ENCODE data around the gene PRKAB1. TPM values are rescaled to one million over a fixed set of nuclear protein-coding genes. Genes with fewer than 3 reads are reported as not detected.

PRKAB1 gene
- total and polyA plus RNA-seq, 2 donors: 16.1 to 37.9 TPM

DNA sequence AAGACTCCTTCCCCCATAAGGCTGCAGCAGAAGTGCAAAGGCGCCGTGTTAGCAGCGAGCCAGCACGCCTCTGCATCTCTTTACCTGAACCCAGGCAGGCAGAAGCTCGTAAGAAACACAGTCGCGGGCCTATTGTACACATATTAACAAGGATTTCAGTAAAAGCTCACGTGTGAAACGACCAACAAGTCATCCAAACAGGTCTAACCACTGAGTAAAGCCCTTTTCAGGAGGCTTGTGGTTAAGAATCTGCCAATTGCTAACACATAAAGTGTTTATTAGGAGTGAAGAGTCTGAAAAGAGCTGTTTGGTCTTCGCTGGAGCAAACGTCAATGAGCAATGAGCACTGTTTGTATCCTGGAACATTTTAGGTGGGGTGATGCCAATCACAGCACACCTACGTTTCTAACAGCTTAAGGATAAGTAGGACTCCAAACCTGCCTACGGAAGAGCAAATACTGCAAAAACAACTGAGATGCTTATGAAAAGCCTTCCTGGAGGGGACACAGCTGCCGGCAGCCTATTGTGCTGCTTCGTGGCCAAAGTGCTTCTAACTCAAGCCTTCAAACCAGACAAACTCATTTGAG is 43.1 kb downstream of the PRKAB1 start:
- Histone ChIP-seq H3K27me3 (ENCODE audit: control insufficient read depth in 2 of 2, insufficient read depth in 1 of 2, low read length in 1 of 2) (no peaks in the 10 kb centered on the region), H3K36me3 (ENCODE audit: control insufficient read depth in 2 of 2, insufficient read depth in 2 of 2, low read length in 1 of 2) (peaks cover 52 to 67% of the 10 kb centered on the region in 2 donors), H3K27ac (ENCODE audit: low read depth in 1 of 2, low read length in 1 of 2) (no peak overlapping the region), H3K4me1 (ENCODE audit: control insufficient read depth in 2 of 2, insufficient read depth in 2 of 2, low read length in 2 of 2) (no peaks in the 10 kb centered on the region), H3K9me3 (ENCODE audit: control insufficient read depth in 2 of 2, insufficient read depth in 1 of 2, low read length in 1 of 2) (no peaks in the 10 kb centered on the region), H3K4me3 (ENCODE audit: low read length in 2 of 2) (no peak overlapping the region)
- DNase-seq (ENCODE audit: low read depth in 6 of 9, low spot score in 9 of 9): no peak
- WGBS: 95% methylated on average over 15 of the region's 15 CpGs

DNA sequence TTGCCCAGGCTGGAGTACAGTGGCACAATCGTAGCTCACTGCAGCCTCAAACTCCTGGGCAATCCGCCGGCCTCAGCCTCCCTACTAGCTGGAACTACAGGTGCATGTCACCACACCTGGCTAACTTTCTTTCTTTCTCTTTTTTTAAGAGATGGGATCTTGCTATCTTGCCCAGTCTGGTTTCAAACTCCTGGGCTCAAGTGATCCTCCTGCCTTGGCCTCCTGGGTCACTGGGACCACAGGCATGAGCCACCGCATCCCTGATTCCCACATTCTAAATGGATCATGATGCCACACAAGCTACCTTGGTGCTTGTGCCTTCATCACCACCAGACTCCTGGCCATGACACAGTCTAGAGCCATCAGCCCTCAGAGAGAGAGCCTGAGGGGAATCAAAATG is 43.8 kb downstream of the PRKAB1 start:
- H3K4me1 ChIP-seq (ENCODE audit: control insufficient read depth in 2 of 2, insufficient read depth in 2 of 2, low read length in 2 of 2): no peaks in the 10 kb centered on the region
- peaks cover 52 to 70% of the 10 kb centered on the region in 2 donors for H3K36me3 ChIP-seq (ENCODE audit: control insufficient read depth in 2 of 2, insufficient read depth in 2 of 2, low read length in 1 of 2)
- H3K27ac ChIP-seq (ENCODE audit: low read depth in 1 of 2, low read length in 1 of 2): no peak overlapping the region
- DNase-seq (ENCODE audit: low read depth in 6 of 9, low spot score in 9 of 9): no peak
- H3K27me3 ChIP-seq (ENCODE audit: control insufficient read depth in 2 of 2, insufficient read depth in 1 of 2, low read length in 1 of 2): no peaks in the 10 kb centered on the region
- no peak overlapping the region for H3K4me3 ChIP-seq (ENCODE audit: low read length in 2 of 2)
- whole genome bisulfite sequencing: 98% methylated on average over 4 of the region's 4 CpGs
- no peaks in the 10 kb centered on the region for H3K9me3 ChIP-seq (ENCODE audit: control insufficient read depth in 2 of 2, insufficient read depth in 1 of 2, low read length in 1 of 2)

DNA sequence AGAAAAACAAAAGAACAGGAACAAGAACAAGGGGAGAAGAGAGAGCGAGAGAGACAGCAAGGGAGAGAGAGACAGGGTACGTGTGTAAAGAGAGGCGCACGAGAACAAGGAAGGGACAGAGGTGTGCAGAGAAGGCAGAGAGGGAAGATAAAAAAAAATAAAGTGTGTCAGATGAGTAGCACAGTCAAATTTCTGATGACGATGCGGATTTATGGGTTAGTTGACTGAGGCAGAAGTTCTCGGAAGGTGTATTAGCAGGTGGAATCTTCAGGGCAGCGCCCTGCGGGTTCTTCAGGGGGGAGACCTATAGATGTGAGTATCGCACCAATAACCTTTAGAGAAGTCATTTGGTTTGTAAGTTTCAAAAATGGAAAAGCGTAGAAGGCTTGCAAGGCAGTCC is 44.8 kb downstream of the PRKAB1 start:
- no peaks in the 10 kb centered on the region for H3K4me1 ChIP-seq (ENCODE audit: control insufficient read depth in 2 of 2, insufficient read depth in 2 of 2, low read length in 2 of 2)
- 98% methylated on average over 11 of the region's 11 CpGs for WGBS
- no peak overlapping the region for H3K4me3 ChIP-seq (ENCODE audit: low read length in 2 of 2)
- H3K27ac ChIP-seq (ENCODE audit: low read depth in 1 of 2, low read length in 1 of 2): no peak overlapping the region
- H3K36me3 ChIP-seq (ENCODE audit: control insufficient read depth in 2 of 2, insufficient read depth in 2 of 2, low read length in 1 of 2): peaks cover 52 to 61% of the 10 kb centered on the region in 2 donors
- DNase-seq (ENCODE audit: low read depth in 6 of 9, low spot score in 9 of 9): no peak
- no peaks in the 10 kb centered on the region for H3K9me3 ChIP-seq (ENCODE audit: control insufficient read depth in 2 of 2, insufficient read depth in 1 of 2, low read length in 1 of 2)
- H3K27me3 ChIP-seq (ENCODE audit: control insufficient read depth in 2 of 2, insufficient read depth in 1 of 2, low read length in 1 of 2): no peaks in the 10 kb centered on the region

DNA sequence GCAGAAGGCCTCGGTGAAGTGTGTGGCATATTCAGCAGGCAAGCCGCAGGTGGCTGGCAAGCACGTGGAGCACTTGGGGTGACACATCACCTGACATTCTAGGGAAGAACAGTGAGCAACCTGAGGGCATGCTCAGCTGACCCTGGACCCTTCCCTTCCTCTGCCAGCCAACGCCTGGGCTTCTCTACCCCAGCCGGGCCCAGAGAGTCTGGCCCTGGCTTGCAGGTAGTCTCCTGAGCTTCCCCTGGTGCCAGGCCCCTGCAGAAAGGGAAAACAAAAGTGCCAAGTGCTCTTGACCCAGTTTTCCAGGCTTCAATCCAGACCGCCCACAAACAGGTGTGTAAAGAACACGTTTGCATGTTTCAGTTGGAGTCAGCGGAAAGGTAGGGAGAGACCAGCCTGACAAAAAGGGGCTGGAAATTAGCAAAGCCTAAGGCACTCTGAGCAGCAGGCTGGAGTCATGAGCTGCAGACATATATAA is 45.7 kb downstream of the PRKAB1 start:
- H3K27me3 ChIP-seq (ENCODE audit: control insufficient read depth in 2 of 2, insufficient read depth in 1 of 2, low read length in 1 of 2): no peaks in the 10 kb centered on the region
- H3K4me1 ChIP-seq (ENCODE audit: control insufficient read depth in 2 of 2, insufficient read depth in 2 of 2, low read length in 2 of 2): no peaks in the 10 kb centered on the region
- peaks cover 55 to 62% of the 10 kb centered on the region in 2 donors for H3K36me3 ChIP-seq (ENCODE audit: control insufficient read depth in 2 of 2, insufficient read depth in 2 of 2, low read length in 1 of 2)
- no peak for DNase-seq (ENCODE audit: low read depth in 6 of 9, low spot score in 9 of 9)
- H3K27ac ChIP-seq (ENCODE audit: low read depth in 1 of 2, low read length in 1 of 2): no peak overlapping the region
- WGBS: 98% methylated on average over 8 of the region's 8 CpGs
- H3K4me3 ChIP-seq (ENCODE audit: low read length in 2 of 2): no peak overlapping the region
- no peaks in the 10 kb centered on the region for H3K9me3 ChIP-seq (ENCODE audit: control insufficient read depth in 2 of 2, insufficient read depth in 1 of 2, low read length in 1 of 2)

DNA sequence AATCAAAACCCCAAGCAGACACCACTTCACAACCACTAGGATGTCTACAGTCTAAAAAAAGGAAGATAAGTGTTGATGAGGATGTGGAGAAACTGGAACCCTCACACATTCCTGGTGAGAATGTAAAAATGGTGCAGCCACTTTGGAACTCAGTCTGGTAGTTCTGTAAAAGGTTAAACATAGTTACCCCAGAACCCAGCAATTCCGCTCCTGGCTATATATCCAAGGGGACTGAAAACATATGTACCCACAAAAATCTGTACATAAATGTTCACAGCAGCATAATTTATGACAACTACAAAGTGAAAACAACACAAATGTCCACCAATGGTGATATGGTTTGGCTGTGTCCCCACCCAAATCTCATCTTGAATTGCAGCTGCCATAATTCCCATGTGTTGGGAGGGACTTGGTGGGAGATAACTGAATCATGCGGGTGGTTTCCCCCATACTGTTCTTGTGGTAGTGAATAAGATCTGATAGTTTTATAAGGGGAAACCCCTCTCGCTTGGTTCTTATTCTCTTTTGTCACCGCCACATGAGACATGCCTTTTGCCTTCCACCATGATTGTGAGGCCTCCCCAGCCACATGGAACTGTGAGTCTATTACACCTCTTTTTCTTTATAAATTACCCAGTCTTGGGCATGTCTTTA is 46.8 kb downstream of the PRKAB1 start:
- Histone ChIP-seq H3K27ac (ENCODE audit: low read depth in 1 of 2, low read length in 1 of 2) (no peak overlapping the region), H3K4me3 (ENCODE audit: low read length in 2 of 2) (no peak overlapping the region), H3K9me3 (ENCODE audit: control insufficient read depth in 2 of 2, insufficient read depth in 1 of 2, low read length in 1 of 2) (no peaks in the 10 kb centered on the region), H3K27me3 (ENCODE audit: control insufficient read depth in 2 of 2, insufficient read depth in 1 of 2, low read length in 1 of 2) (no peaks in the 10 kb centered on the region), H3K36me3 (ENCODE audit: control insufficient read depth in 2 of 2, insufficient read depth in 2 of 2, low read length in 1 of 2) (peaks cover 51 to 59% of the 10 kb centered on the region in 2 donors), H3K4me1 (ENCODE audit: control insufficient read depth in 2 of 2, insufficient read depth in 2 of 2, low read length in 2 of 2) (no peaks in the 10 kb centered on the region)
- WGBS: 97% methylated on average over 4 of the region's 4 CpGs
- no peak for DNase-seq (ENCODE audit: low read depth in 6 of 9, low spot score in 9 of 9)

DNA sequence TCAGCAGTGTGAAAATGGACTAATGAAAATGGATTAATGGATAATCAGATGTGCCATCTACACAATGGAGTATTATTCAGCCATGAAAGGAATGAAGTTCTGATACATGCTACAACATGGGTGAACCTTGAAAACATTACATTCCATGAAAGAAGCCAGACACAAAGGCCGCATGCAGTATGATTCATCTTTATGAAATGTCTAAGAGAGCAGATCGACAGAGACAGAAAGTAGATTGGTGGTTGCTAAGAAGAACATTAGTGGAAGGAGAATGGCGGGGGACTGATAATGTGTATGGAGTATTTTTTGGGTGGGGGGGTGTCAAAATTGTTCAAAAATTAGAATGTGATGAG is 47.3 kb downstream of the PRKAB1 start:
- H3K36me3 ChIP-seq (ENCODE audit: control insufficient read depth in 2 of 2, insufficient read depth in 2 of 2, low read length in 1 of 2): peaks cover 51 to 54% of the 10 kb centered on the region in 2 donors
- H3K27me3 ChIP-seq (ENCODE audit: control insufficient read depth in 2 of 2, insufficient read depth in 1 of 2, low read length in 1 of 2): no peaks in the 10 kb centered on the region
- no peaks in the 10 kb centered on the region for H3K4me1 ChIP-seq (ENCODE audit: control insufficient read depth in 2 of 2, insufficient read depth in 2 of 2, low read length in 2 of 2)
- H3K9me3 ChIP-seq (ENCODE audit: control insufficient read depth in 2 of 2, insufficient read depth in 1 of 2, low read length in 1 of 2): no peaks in the 10 kb centered on the region
- DNase-seq (ENCODE audit: low read depth in 6 of 9, low spot score in 9 of 9): no peak
- no peak overlapping the region for H3K27ac ChIP-seq (ENCODE audit: low read depth in 1 of 2, low read length in 1 of 2)
- H3K4me3 ChIP-seq (ENCODE audit: low read length in 2 of 2): no peak overlapping the region
- WGBS: over 99% methylated on average over 3 of the region's 3 CpGs

DNA sequence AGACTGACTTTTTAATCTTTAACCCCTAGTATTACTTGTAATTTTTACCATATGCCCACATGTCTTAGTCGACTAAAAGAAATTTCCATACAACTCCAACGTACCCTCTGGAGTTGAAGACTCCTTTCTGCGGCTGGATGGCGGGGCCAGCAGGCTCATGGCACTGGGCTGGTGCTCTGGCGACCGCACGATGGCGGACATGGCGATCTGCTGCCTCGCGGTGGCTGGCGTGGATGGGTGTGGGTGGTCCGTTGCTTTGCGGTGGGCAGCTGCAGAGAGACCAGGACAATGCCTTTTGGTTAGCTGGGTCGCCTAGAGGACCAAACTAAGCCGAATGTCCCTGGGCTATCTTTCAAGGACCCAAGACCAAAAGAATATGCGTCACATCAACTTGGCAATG is 50.2 kb downstream of the PRKAB1 start:
- no peaks in the 10 kb centered on the region for H3K4me1 ChIP-seq (ENCODE audit: control insufficient read depth in 2 of 2, insufficient read depth in 2 of 2, low read length in 2 of 2)
- peaks cover 31 to 34% of the 10 kb centered on the region in 2 donors for H3K36me3 ChIP-seq (ENCODE audit: control insufficient read depth in 2 of 2, insufficient read depth in 2 of 2, low read length in 1 of 2)
- no peaks in the 10 kb centered on the region for H3K27me3 ChIP-seq (ENCODE audit: control insufficient read depth in 2 of 2, insufficient read depth in 1 of 2, low read length in 1 of 2)
- no peak for DNase-seq (ENCODE audit: low read depth in 6 of 9, low spot score in 9 of 9)
- 99% methylated on average over 17 of the region's 17 CpGs for WGBS
- H3K9me3 ChIP-seq (ENCODE audit: control insufficient read depth in 2 of 2, insufficient read depth in 1 of 2, low read length in 1 of 2): no peaks in the 10 kb centered on the region
- H3K27ac ChIP-seq (ENCODE audit: low read depth in 1 of 2, low read length in 1 of 2): no peak overlapping the region
- no peak overlapping the region for H3K4me3 ChIP-seq (ENCODE audit: low read length in 2 of 2)

DNA sequence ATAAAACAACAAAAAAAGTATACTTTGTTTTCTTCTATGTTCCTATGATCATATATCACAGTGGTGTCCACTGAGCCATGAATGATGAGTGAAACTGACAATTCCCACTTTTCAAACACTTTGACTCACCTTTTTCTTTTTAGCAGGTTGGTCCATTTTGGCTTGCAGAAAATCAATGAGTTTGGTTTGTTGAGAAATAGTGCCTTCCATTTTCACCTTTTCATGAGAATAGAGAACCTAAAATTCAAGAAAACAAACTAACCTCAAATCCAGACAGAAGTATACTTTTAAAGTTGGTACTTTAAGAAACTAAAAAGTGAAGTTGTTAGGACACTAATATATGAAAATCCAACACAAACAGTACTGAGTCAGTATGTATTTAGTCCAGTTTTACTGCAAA is 52.4 kb downstream of the PRKAB1 start:
- no peaks in the 10 kb centered on the region for H3K4me1 ChIP-seq (ENCODE audit: control insufficient read depth in 2 of 2, insufficient read depth in 2 of 2, low read length in 2 of 2)
- H3K4me3 ChIP-seq (ENCODE audit: low read length in 2 of 2): no peak overlapping the region
- H3K9me3 ChIP-seq (ENCODE audit: control insufficient read depth in 2 of 2, insufficient read depth in 1 of 2, low read length in 1 of 2): no peaks in the 10 kb centered on the region
- no peak for DNase-seq (ENCODE audit: low read depth in 6 of 9, low spot score in 9 of 9)
- H3K27ac ChIP-seq (ENCODE audit: low read depth in 1 of 2, low read length in 1 of 2): no peak overlapping the region
- H3K36me3 ChIP-seq (ENCODE audit: control insufficient read depth in 2 of 2, insufficient read depth in 2 of 2, low read length in 1 of 2): peaks cover 17 to 22% of the 10 kb centered on the region in 2 donors
- no peaks in the 10 kb centered on the region for H3K27me3 ChIP-seq (ENCODE audit: control insufficient read depth in 2 of 2, insufficient read depth in 1 of 2, low read length in 1 of 2)

DNA sequence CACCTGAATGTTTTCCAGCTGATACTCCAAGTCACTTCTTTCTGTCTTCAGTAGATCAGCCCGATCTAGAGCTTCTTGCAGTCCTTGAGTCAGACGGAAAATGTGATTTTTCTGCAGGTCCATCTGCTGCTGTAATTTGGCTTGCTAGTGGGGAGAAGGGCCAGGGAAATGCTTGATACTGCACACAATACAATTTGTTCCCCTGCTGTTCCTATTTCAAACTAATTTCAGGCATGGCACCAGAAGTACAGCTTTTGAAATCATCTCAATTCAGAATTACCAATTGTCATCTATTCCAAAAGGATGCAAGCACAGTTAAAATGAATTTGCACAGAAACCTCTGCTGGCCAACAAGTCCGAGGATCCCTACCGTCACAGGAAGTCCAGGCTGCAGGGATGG is 53.4 kb downstream of the PRKAB1 start:
- H3K27me3 ChIP-seq (ENCODE audit: control insufficient read depth in 2 of 2, insufficient read depth in 1 of 2, low read length in 1 of 2): no peaks in the 10 kb centered on the region
- WGBS: 95% methylated on average over 4 of the region's 4 CpGs

More for the DNA sequence above, 53.4 kb downstream of the PRKAB1 start:
- Histone ChIP-seq H3K4me3 (ENCODE audit: low read length in 2 of 2) (no peak overlapping the region), H3K9me3 (ENCODE audit: control insufficient read depth in 2 of 2, insufficient read depth in 1 of 2, low read length in 1 of 2) (no peaks in the 10 kb centered on the region), H3K36me3 (ENCODE audit: control insufficient read depth in 2 of 2, insufficient read depth in 2 of 2, low read length in 1 of 2) (peaks cover 17 to 22% of the 10 kb centered on the region in 2 donors), H3K27ac (ENCODE audit: low read depth in 1 of 2, low read length in 1 of 2) (no peak overlapping the region), H3K4me1 (ENCODE audit: control insufficient read depth in 2 of 2, insufficient read depth in 2 of 2, low read length in 2 of 2) (no peaks in the 10 kb centered on the region)
- no peak for DNase-seq (ENCODE audit: low read depth in 6 of 9, low spot score in 9 of 9)

Measured in thymus (tissue), 11 donors.